IPS-11a (cell line): ENCODE data around the gene SGO2.

Source experiments
- H3K4me3 ChIP-seq: one replicate; pipeline ENCODE4 v1.5.1; 2013; ENCODE audit warnings: low read depth, low read length, control low read depth

Gene SGO2

GRCh38 chr2:200525882-200526651, at the start of gene SGO2:
TSS of gene SGO2 (plus strand) at chr2:200526207. CDS start at chr2:200532976, 6,769 bp downstream.
- H3K4me3 ChIP-seq: peak within 1 kb of the TSS; percentile 77

DNA sequence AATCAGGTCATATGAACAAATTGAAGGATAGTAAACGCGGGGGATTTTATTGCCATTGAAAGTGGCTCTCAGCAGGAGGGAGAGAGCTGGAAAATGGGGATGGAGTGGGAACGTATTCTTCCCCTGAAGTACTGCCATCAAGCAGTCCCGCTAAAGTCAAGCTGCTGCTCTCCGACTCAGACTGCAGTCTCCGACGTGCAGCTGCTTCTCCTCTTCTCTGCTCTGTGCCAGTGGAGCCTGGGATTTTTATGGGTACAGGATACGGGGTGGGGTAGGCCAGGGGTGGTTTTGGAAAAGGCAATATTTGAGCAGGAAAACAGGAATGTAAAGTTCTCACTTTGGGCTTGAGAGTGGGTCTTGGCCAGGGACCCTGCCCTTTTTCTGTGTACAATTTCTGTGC, 49.2 kb upstream of the SGO2 start:
- no peak overlapping the region for H3K4me3 ChIP-seq

GRCh38 chr2:200477667-200478131, 48.3 kb upstream of the SGO2 start:
- no peak overlapping the region for H3K4me3 ChIP-seq

DNA sequence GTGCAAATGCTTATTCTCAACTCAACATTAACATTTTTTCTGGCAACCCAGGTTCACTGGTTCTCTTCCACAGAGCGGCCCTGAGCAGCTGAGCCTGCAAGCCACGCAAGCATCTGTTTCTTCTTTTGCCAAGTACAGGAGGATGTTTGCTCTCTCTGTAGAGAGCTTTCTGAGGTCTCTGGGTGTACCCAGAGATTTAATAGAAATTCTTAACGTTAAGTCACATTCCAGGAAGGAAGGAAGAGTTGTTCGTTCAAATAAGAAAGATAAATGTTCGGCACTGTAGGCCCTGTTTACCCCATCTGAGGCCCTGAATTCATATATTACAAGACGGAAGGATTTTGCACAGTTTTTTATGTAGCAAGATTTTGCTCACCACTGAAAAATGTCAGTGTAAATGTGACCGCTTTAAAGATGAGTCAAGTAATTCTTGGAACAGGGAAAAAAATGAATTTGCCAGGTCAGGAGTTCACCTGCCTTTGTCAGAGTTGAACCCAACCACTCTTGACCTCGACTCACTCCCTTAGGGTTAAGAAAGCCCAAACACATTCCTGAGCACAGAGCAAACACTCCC, 46.2 kb upstream of the SGO2 start:
- no peak overlapping the region for H3K4me3 ChIP-seq

DNA sequence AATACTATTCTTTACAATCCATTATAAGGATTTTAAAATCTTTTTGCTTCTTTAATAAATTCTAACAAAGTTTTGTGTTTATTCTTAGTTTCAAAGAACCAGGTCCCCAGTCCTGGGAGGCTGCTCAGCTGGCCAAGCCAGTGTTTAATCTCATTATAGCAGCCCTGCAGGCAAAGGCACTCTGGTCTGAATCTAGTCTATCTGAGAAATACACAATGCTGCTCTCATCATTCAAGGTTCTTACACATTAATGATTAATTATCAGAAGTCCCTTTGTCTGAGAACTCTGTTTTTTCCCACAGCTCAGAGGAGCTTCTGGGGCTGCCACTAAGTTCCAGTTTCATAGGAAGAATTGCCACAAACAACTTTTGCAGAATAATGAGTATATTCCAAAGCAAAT, 43.8 kb upstream of the SGO2 start:
- H3K4me3 ChIP-seq: no peak overlapping the region

DNA sequence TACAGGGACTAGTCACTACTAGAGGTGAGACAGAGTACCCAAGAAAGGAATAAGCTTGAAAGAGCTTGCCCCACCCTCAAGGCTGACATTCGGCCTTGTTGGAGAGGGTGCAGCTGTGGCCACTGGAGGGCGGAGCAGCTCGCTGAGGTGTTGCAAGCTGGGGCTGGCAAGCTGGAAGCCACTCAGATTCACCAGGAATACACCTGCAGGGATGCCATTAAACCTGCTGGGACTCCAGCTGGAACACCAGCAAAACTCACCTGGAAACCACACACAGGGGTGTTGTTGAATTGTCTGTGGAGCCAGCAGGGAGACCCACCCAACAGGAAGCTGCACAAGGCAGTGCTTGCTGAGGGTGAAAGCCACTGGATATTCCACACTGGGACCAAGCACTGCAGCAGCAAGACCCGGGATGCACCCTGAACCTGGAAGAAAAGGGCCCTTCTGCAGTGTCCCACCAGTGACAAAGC, 42.2 kb upstream of the SGO2 start:
- no peak overlapping the region for H3K4me3 ChIP-seq

- no peak overlapping the region for H3K4me3 ChIP-seq
These were observed 41.1 kb upstream of the SGO2 start for GRCh38 chr2:200484934-200485333.

DNA sequence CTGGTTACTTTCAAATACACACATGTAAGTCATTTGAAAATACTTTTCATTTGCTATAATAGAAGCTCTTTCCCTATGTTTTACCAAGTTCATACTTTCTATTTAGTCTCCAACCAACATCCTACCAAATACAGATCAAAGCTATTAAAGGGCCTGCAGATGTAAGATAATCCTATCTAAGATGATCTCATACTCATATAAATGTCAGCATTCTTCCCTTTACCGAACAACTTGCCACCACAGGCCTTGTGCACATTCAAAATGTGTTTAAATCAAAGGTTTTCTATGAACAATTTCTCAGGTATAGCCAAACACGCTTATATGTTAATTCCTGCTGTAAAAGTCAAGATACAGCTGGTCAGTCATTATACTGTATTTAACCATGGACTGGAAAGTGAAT, 39.5 kb upstream of the SGO2 start:
- no peak overlapping the region for H3K4me3 ChIP-seq

- no peak overlapping the region for H3K4me3 ChIP-seq
These were observed 37.8 kb upstream of the SGO2 start for GRCh38 chr2:200488169-200488568.

GRCh38 chr2:200490001-200490400, 36.0 kb upstream of the SGO2 start:
- H3K4me3 ChIP-seq: no peak overlapping the region

DNA sequence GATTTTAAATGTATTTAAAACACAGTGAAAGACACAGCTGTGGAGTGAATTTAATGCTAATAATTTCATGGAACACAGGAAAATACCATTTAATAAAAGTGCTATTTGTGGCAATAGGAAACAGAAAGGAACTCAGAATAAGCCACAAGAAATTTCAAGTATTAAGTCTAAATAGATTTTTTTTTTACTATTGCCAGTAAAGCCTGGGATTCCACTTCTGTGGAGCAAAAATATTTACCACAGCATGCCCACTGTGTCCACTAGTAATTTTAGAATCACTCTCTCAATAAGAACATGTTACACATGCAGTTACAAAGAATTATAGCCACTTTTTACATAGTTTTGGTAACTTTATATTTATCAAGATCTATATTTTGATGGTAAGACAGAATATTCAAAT, 33.4 kb upstream of the SGO2 start:
- H3K4me3 ChIP-seq: no peak overlapping the region

DNA sequence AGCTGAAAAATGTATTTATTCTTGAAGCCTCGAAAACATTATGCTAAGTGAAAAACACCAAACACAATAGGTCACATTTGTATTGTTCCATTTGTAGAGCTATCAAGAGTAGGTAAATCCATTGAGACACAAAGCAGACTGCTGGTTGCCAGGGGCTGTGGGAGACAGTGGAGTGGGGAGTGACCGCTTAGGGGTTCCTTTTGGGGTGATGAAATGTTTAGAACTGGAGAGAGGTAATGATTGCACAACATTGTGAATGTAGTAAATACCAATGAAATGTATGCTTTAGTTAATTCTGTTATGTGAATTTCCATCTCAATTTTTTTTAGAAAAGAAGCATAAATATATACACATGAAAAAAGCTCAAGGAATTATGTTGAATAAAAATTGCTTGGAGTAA, 32.0 kb upstream of the SGO2 start:
- H3K4me3 ChIP-seq: no peak overlapping the region

DNA sequence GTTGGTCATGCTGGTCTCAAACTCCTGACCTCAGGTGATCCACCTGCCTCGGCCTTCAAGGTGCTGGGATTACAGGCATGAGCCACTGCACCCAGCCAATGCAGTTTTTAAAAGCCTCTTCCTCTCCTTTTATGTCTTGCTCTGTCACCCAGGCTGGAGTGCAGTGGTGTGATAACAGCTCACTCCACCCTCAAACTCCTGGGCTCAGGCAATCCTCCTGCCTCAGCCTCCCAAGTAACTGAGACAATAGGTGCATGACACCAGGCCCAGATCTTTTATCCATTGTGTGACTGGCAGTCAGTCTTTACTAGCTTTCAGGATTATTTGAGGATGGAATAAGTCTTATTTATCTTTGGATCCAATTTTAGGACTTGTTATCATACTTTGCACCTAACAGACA, 29.3 kb upstream of the SGO2 start:
- no peak overlapping the region for H3K4me3 ChIP-seq

DNA sequence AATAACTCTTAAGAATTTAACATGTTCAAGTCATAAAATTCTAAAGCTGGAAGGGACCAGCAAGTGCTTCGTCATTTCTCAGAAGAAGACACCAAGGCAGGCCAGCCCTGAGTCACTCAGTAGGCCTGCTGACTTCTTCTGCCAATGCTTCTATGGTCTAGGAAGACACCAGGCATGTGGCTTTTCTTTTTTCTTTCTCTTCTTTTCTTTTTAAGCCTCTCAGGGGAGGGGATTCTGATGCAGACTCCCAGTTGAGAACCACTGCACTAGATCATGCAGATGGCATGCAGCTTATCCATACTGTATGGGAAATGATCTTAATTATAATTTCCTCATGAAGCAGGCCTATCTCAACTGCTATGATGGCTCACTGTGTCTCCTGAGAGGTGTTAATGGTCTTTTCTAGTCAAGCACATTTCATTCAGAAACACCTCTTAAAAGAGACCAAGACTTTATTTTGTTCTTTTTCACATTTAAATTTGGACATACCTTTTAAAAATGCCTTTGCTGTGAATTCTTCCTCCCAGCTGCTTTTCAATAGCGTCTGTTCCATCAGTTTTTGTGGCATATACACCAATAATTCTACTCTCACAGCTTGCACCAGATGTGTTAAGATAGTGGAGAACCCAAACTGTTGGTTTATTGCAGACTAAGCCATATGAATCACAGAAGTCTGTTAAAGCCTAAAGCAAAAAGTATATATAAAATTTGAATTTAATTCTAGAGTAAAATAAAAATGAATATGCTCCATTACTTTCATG, 27.4 kb upstream of the SGO2 start:
- H3K4me3 ChIP-seq: no peak overlapping the region

DNA sequence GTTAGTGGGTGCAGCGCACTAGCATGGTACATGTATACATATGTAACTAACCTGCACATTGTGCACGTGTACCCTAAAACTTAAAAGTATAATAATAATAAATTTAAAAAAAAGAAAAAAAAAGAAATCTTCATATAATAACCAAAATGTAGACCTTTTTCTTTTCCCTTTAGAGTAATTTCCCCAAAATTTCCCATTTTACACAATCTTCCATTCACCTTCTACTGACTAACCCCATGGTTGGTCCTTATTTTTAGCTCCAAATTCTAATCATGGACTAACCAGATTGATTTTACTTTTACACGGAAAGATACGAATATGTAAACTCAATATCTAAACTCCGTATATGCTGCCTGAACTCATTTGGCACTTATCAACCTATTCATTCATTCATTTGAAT, 23.8 kb upstream of the SGO2 start:
- H3K4me3 ChIP-seq: no peak overlapping the region

GRCh38 chr2:200506679-200507078, 19.3 kb upstream of the SGO2 start:
- no peak overlapping the region for H3K4me3 ChIP-seq

DNA sequence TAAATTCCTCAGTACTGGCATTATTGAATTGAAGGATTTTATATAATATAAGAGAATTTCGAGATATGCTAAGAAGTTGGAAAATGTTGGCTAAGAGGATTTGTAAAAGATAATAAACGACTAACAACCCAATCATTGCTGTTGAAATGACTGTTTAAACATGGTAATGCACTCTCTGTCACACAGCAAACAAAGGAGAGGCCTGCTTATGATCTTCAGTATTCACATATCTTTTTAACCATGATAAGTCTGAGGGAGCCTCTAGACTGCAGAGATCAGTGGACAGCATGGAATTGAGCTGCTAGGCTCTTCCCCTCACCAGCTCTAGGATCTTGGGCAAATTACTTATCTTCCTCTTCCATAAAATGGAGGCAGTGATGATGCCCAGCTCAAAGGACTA, 18.8 kb upstream of the SGO2 start:
- no peak overlapping the region for H3K4me3 ChIP-seq

DNA sequence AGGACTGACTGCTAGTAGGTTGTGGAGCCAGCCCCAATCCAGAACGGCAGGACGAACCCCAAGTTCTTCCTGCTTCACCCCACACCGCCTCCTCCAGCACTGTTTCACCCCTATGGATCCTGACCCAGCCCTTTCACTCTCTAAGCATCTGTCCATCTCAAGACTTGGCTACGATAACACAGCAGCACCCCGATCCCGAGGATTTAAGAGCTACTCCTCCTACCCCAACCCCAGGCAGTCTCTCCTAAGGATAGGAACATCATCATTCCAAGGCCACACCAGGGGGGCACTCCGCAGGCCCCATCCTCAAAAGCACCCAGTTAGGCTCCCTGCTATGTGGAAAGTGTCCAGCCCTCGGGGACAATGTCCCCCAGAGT, 16.8 kb upstream of the SGO2 start:
- H3K4me3 ChIP-seq: peak overlapping the region; percentile 68

- H3K4me3 ChIP-seq: peak within 1 kb of the TSS; percentile 68
These were observed 16.2 kb upstream of the SGO2 start, which contains the start of gene KCTD18 for GRCh38 chr2:200509612-200510433. TSS of gene KCTD18 (minus strand) at chr2:200510068. CDS start at chr2:200507016, 3,052 bp downstream.

DNA sequence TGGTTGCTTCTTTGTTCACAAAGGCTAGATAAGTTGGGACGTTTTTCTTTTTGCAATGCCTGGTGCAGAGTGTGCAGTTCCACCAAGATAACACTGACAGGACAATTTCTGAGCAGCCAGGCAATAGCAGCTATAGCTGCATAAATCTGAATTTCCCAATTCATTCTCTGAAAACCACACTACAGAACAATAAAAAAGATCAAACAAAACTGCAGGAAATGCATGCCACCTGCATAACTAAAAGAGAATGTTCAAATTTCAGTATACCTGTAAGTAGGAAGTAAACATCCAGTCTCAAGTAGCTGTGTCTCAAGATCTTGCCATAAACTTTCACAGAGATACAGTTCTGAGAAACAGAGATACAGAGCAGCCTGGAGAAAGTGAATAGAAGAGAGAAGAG, 10.9 kb upstream of the SGO2 start:
- H3K4me3 ChIP-seq: no peak overlapping the region

DNA sequence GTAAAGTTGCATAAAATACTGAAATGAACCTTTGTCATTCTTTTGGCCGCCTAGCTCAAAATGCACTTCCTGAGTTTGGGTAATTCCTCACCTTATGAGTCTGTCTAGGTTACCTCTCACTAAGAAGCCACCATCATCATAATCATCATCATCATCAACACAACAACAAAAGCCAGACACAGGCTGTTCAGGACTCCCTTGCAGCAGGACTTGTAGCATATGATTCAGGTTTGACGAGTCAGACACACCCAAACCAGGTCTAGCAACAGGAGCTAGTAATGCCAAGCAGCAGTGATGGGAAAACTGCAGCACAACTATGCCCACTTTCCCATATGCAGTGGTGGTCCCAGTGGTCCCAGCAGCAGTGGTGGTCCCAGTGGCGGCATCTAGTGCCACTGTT, 2.8 kb upstream of the SGO2 start:
- H3K4me3 ChIP-seq: no peak overlapping the region
